ENCODE data around the gene MINPP1. TPM values are rescaled to one million over a fixed set of nuclear protein-coding genes. Genes with fewer than 3 reads are reported as not detected.
"Not testable (repeated sequence)": the region's sequence is repeated elsewhere in the genome, so short reads cannot be mapped to it uniquely, and the experiment has no call there.

MINPP1 gene
- polyA plus RNA-seq, 4 donors, result 11.2 to 45.6 (median 21.4) TPM

- WGBS, 3 donors, result 27 to 67% (median 48%) methylated on average over 5 of the region's 5 CpGs
- peak; percentile 92 for FAIRE-seq
- peak overlapping the region in 2 of 3 donors; percentile 14 to 71 for H3K27ac ChIP-seq (ENCODE audit: low read depth in 1 of 3, low read length in 2 of 3)
- peak; percentile 92 to 93 for DNase-seq
- no peak overlapping the region for H3K4me3 ChIP-seq (ENCODE audit: low read depth in 1 of 3, low read length in 3 of 3)
- H3K27me3 ChIP-seq (ENCODE audit: control insufficient read depth in 3 of 3, insufficient read depth in 3 of 3, low read length in 3 of 3), result no peaks in the 10 kb centered on the region
- H3K36me3 ChIP-seq (ENCODE audit: control insufficient read depth in 3 of 3, insufficient read depth in 2 of 3, low read depth in 1 of 3, low read length in 3 of 3), result no peaks in the 10 kb centered on the region
- H3K4me1 ChIP-seq (ENCODE audit: control insufficient read depth in 3 of 3, insufficient read depth in 2 of 3, low read depth in 1 of 3, low read length in 2 of 3), result peaks cover 6 to 37% (median 6%) of the 10 kb centered on the region in 3 donors
- peaks cover 0 to 9% of the 10 kb centered on the region in 2 donors for H3K9me3 ChIP-seq (ENCODE audit: control insufficient read depth in 2 of 2, insufficient read depth in 1 of 2, low read depth in 1 of 2, low read length in 1 of 2)
These were observed 81.1 kb downstream of the MINPP1 start for GRCh38 chr10:87585565-87586514.

- DNase-seq (peak; percentile 27 to 49), FAIRE-seq (no peak)
- 16 to 36% (median 20%) methylated on average over 3 of the region's 3 CpGs for WGBS, 3 donors
- Histone ChIP-seq H3K9me3 (ENCODE audit: control insufficient read depth in 2 of 2, insufficient read depth in 1 of 2, low read depth in 1 of 2, low read length in 1 of 2) (no peaks in the 10 kb centered on the region), H3K27me3 (ENCODE audit: control insufficient read depth in 3 of 3, insufficient read depth in 3 of 3, low read length in 3 of 3) (no peaks in the 10 kb centered on the region), H3K4me1 (ENCODE audit: control insufficient read depth in 3 of 3, insufficient read depth in 2 of 3, low read depth in 1 of 3, low read length in 2 of 3) (peaks cover 6 to 45% (median 9%) of the 10 kb centered on the region in 3 donors), H3K4me3 (ENCODE audit: low read depth in 1 of 3, low read length in 3 of 3) (no peak overlapping the region), H3K36me3 (ENCODE audit: control insufficient read depth in 3 of 3, insufficient read depth in 2 of 3, low read depth in 1 of 3, low read length in 3 of 3) (no peaks in the 10 kb centered on the region), H3K27ac (ENCODE audit: low read depth in 1 of 3, low read length in 2 of 3) (peak overlapping the region in 2 of 3 donors; percentile 65 to 77)
These were observed 85.0 kb downstream of the MINPP1 start for GRCh38 chr10:87589645-87590051.

GRCh38 chr10:87590705-87591588, 86.3 kb downstream of the MINPP1 start:
- Histone ChIP-seq H3K4me3 (ENCODE audit: low read depth in 1 of 3, low read length in 3 of 3) (no peak overlapping the region), H3K36me3 (ENCODE audit: control insufficient read depth in 3 of 3, insufficient read depth in 2 of 3, low read depth in 1 of 3, low read length in 3 of 3) (no peaks in the 10 kb centered on the region), H3K9me3 (ENCODE audit: control insufficient read depth in 2 of 2, insufficient read depth in 1 of 2, low read depth in 1 of 2, low read length in 1 of 2) (no peaks in the 10 kb centered on the region), H3K4me1 (ENCODE audit: control insufficient read depth in 3 of 3, insufficient read depth in 2 of 3, low read depth in 1 of 3, low read length in 2 of 3) (peaks cover 6 to 38% (median 9%) of the 10 kb centered on the region in 3 donors), H3K27ac (ENCODE audit: low read depth in 1 of 3, low read length in 2 of 3) (peak overlapping the region in 1 of 3 donors; percentile 77), H3K27me3 (ENCODE audit: control insufficient read depth in 3 of 3, insufficient read depth in 3 of 3, low read length in 3 of 3) (no peaks in the 10 kb centered on the region)
- FAIRE-seq (no peak), DNase-seq (peak; percentile 63 to 78)
- WGBS, 3 donors, result 79 to 95% (median 87%) methylated on average over 2 of the region's 2 CpGs

- FAIRE-seq (no peak), DNase-seq (no peak)
- peak overlapping the region in 1 of 3 donors; percentile 26 for H3K27ac ChIP-seq (ENCODE audit: low read depth in 1 of 3, low read length in 2 of 3)
- H3K4me1 ChIP-seq (ENCODE audit: control insufficient read depth in 3 of 3, insufficient read depth in 2 of 3, low read depth in 1 of 3, low read length in 2 of 3), result peaks cover 6 to 36% (median 9%) of the 10 kb centered on the region in 3 donors
- H3K9me3 ChIP-seq (ENCODE audit: control insufficient read depth in 2 of 2, insufficient read depth in 1 of 2, low read depth in 1 of 2, low read length in 1 of 2), result no peaks in the 10 kb centered on the region
- no peaks in the 10 kb centered on the region for H3K36me3 ChIP-seq (ENCODE audit: control insufficient read depth in 3 of 3, insufficient read depth in 2 of 3, low read depth in 1 of 3, low read length in 3 of 3)
- no peaks in the 10 kb centered on the region for H3K27me3 ChIP-seq (ENCODE audit: control insufficient read depth in 3 of 3, insufficient read depth in 3 of 3, low read length in 3 of 3)
- no peak overlapping the region for H3K4me3 ChIP-seq (ENCODE audit: low read depth in 1 of 3, low read length in 3 of 3)
These were observed 86.8 kb downstream of the MINPP1 start for GRCh38 chr10:87591589-87591886.

- FAIRE-seq; H3K27me3 ChIP-seq (ENCODE audit: control insufficient read depth in 3 of 3, insufficient read depth in 3 of 3, low read length in 3 of 3); H3K36me3 ChIP-seq (ENCODE audit: control insufficient read depth in 3 of 3, insufficient read depth in 2 of 3, low read depth in 1 of 3, low read length in 3 of 3); H3K4me3 ChIP-seq (ENCODE audit: low read depth in 1 of 3, low read length in 3 of 3); H3K9me3 ChIP-seq (ENCODE audit: control insufficient read depth in 2 of 2, insufficient read depth in 1 of 2, low read depth in 1 of 2, low read length in 1 of 2); H3K27ac ChIP-seq (ENCODE audit: low read depth in 1 of 3, low read length in 2 of 3); DNase-seq: not testable (repeated sequence)
- H3K4me1 ChIP-seq (ENCODE audit: control insufficient read depth in 3 of 3, insufficient read depth in 2 of 3, low read depth in 1 of 3, low read length in 2 of 3), result peaks cover 6 to 28% (median 7%) of the 10 kb centered on the region in 3 donors
- WGBS, 3 donors, result 88 to 92% (median 91%) methylated on average over 4 of the region's 4 CpGs
These were observed 88.2 kb downstream of the MINPP1 start for GRCh38 chr10:87592920-87593319.

GRCh38 chr10:87593702-87594101, 89.0 kb downstream of the MINPP1 start:
- Histone ChIP-seq H3K4me1 (ENCODE audit: control insufficient read depth in 3 of 3, insufficient read depth in 2 of 3, low read depth in 1 of 3, low read length in 2 of 3) (peaks cover 5 to 25% (median 6%) of the 10 kb centered on the region in 3 donors), H3K27ac (ENCODE audit: low read depth in 1 of 3, low read length in 2 of 3) (no peak overlapping the region), H3K27me3 (ENCODE audit: control insufficient read depth in 3 of 3, insufficient read depth in 3 of 3, low read length in 3 of 3) (no peaks in the 10 kb centered on the region), H3K36me3 (ENCODE audit: control insufficient read depth in 3 of 3, insufficient read depth in 2 of 3, low read depth in 1 of 3, low read length in 3 of 3) (no peaks in the 10 kb centered on the region), H3K4me3 (ENCODE audit: low read depth in 1 of 3, low read length in 3 of 3) (no peak overlapping the region), H3K9me3 (ENCODE audit: control insufficient read depth in 2 of 2, insufficient read depth in 1 of 2, low read depth in 1 of 2, low read length in 1 of 2) (no peaks in the 10 kb centered on the region)
- FAIRE-seq (no peak), DNase-seq (no peak)

- Histone ChIP-seq H3K36me3 (ENCODE audit: control insufficient read depth in 3 of 3, insufficient read depth in 2 of 3, low read depth in 1 of 3, low read length in 3 of 3) (no peaks in the 10 kb centered on the region), H3K4me3 (ENCODE audit: low read depth in 1 of 3, low read length in 3 of 3) (no peak overlapping the region), H3K27ac (ENCODE audit: low read depth in 1 of 3, low read length in 2 of 3) (no peak overlapping the region), H3K27me3 (ENCODE audit: control insufficient read depth in 3 of 3, insufficient read depth in 3 of 3, low read length in 3 of 3) (no peaks in the 10 kb centered on the region), H3K9me3 (ENCODE audit: control insufficient read depth in 2 of 2, insufficient read depth in 1 of 2, low read depth in 1 of 2, low read length in 1 of 2) (no peaks in the 10 kb centered on the region), H3K4me1 (ENCODE audit: control insufficient read depth in 3 of 3, insufficient read depth in 2 of 3, low read depth in 1 of 3, low read length in 2 of 3) (peaks cover 4 to 20% (median 5%) of the 10 kb centered on the region in 3 donors)
- DNase-seq (no peak), FAIRE-seq (no peak)
- 66 to 91% (median 88%) methylated on average over 1 of the region's 1 CpG for WGBS, 3 donors
These were observed 89.5 kb downstream of the MINPP1 start for GRCh38 chr10:87594181-87594580.

GRCh38 chr10:87594864-87595263, 90.2 kb downstream of the MINPP1 start:
- FAIRE-seq (no peak), DNase-seq (no peak)
- Histone ChIP-seq H3K9me3 (ENCODE audit: control insufficient read depth in 2 of 2, insufficient read depth in 1 of 2, low read depth in 1 of 2, low read length in 1 of 2) (no peaks in the 10 kb centered on the region), H3K27ac (ENCODE audit: low read depth in 1 of 3, low read length in 2 of 3) (no peak overlapping the region), H3K4me1 (ENCODE audit: control insufficient read depth in 3 of 3, insufficient read depth in 2 of 3, low read depth in 1 of 3, low read length in 2 of 3) (peaks cover 0 to 13% (median 5%) of the 10 kb centered on the region in 3 donors), H3K36me3 (ENCODE audit: control insufficient read depth in 3 of 3, insufficient read depth in 2 of 3, low read depth in 1 of 3, low read length in 3 of 3) (no peaks in the 10 kb centered on the region), H3K4me3 (ENCODE audit: low read depth in 1 of 3, low read length in 3 of 3) (no peak overlapping the region), H3K27me3 (ENCODE audit: control insufficient read depth in 3 of 3, insufficient read depth in 3 of 3, low read length in 3 of 3) (no peaks in the 10 kb centered on the region)
- WGBS, 3 donors, result 63 to 72% (median 71%) methylated on average over 2 of the region's 2 CpGs
